Subcutaneous adipose tissue (tissue), 4 donors: ENCODE data around the gene NCOA4. TPM values are rescaled to one million over a fixed set of nuclear protein-coding genes. Genes with fewer than 3 reads are reported as not detected.

Experiments
- total RNA-seq, 4 donors: library from RNA; depleted of rRNA; stranded (reverse); fragments of >200 nt; gene quantifications; one replicate each; pipeline ENCODE4 v1.1.0, GENCODE V29; 2016
- TF ChIP-seq, protein P1 (sequence below): fragments of 450-650 bp; IDR thresholded peaks from one replicate; pipeline ENCODE4 v1.5.1; 2016; ENCODE audit warnings: low read depth, mild to moderate bottlenecking, control low read depth, antibody characterized with exemption, moderate library complexity

The NCOA4 gene
- total RNA-seq, 4 donors from 2014 or later, result 132 to 220 (median 160) TPM

DNA sequence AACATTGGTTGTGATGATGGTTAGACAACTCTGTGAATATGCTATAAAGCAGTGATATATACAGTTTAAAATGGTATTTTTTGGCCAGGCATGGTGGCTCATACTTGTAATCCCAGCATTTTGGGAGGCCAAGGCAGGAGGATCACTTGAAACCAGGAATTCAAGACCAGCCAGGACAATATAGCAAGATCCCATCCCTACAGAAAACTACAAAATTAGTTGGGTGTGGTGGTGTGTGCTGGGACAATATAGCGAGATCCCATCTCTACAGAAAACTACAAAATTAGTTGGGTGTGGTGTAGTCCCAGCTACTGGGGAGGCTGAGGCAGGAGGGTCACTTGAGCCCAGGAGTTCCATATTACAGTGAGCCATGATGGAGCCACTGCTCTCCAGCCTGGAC, 43.1 kb upstream of the NCOA4 start:
- TF ChIP-seq, protein P1, sequence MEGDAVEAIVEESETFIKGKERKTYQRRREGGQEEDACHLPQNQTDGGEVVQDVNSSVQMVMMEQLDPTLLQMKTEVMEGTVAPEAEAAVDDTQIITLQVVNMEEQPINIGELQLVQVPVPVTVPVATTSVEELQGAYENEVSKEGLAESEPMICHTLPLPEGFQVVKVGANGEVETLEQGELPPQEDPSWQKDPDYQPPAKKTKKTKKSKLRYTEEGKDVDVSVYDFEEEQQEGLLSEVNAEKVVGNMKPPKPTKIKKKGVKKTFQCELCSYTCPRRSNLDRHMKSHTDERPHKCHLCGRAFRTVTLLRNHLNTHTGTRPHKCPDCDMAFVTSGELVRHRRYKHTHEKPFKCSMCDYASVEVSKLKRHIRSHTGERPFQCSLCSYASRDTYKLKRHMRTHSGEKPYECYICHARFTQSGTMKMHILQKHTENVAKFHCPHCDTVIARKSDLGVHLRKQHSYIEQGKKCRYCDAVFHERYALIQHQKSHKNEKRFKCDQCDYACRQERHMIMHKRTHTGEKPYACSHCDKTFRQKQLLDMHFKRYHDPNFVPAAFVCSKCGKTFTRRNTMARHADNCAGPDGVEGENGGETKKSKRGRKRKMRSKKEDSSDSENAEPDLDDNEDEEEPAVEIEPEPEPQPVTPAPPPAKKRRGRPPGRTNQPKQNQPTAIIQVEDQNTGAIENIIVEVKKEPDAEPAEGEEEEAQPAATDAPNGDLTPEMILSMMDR, result no peak

DNA sequence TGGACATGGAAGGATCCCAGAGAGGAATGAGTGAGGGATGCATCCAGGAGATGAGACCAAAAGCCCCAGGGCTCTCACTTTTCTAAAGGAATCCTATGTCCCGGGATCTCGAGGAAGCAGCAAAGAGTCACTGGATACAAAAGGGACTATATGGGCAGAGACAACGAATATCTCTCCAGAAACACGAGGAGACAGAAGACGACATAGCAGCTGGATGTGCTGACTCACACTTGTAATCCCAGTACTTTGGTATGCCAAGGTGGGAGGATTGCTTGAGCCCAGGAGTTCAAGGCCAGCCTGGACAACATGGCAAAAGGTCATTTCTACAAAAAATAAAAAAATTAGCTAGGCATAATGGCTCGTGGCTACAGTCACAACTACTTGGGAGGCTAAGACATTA, 40.3 kb upstream of the NCOA4 start:
- TF ChIP-seq, protein P1, result no peak

DNA sequence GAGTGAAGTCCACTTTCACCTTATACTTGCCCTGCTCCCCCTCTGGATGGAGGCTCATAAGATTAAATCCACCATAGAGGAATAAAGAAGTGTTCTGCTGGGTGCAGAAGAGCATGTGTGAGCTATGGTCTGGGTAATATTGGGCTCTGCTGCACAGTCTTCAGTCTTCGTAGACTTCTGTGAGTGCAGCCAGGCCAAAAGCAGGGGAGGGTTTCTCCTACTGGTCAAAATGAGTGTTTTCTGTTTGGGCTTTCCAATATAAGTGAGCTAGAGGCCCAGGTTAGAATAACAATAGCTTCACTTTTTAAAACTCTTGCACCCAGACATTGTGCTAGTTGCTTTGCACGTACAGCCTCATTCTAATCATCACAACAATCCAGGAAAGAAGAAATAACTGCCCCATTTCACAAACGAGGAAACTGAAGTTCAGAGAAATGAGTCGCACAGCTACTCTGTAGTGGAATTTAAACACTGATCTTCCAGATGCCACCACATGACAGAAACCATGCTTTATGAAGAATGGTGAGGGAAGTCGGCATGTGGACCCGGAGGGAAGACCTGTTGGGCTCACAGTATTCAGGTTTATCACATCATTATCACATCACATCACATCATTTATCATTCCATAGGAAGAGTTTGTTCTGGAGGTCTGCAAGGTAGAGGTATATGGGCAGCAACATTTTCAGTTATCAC, 39.5 kb upstream of the NCOA4 start:
- TF ChIP-seq, protein P1, result no peak

DNA sequence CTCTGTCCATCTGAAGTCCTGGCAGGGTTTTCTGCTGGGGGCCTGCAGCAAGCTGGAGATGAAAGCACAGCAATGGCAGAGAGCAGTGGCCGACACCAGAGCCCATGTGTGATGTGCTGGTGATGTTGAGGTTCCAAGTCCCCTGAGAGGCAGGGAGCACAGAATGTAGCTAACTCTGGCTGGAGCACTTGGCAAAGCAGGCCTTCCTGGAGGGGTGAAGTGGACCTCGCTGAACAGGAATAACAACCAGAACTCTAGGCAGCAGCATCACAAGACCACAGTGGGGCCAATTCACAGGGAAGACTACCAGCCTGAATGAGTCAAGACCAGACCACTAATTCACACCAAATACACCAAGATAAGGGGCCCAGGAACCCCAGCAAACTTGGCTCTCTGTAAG, 38.5 kb upstream of the NCOA4 start:
- TF ChIP-seq, protein P1, result no peak

- TF ChIP-seq, protein P1, result no peak
These were observed 37.7 kb upstream of the NCOA4 start for GRCh38 chr10:46068117-46068516.

DNA sequence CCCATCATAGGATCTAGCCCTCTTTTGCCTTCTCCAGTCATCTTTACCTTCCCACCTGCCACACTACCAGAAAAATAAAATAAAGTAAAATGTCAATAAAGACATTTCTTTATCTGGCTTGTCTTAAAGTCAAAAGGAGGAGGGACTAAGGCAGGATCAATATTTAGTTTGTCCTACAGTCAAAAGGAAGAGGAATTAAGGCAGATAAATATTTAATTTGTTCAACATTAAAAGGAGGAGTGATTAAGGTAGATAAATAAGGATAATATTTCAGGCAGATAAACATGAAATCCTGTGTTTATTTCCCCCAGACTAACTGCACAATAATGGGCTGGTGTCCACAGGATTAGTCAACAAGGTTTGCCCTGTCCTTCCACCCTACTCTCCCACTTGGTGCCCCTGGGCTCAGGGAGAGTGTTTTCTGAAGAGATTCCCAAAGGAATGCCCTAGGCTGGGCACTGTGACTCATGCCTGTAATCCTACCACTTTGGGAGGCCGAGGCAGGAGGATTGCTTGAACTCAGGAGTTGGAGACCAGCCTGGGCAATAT, 33.9 kb upstream of the NCOA4 start:
- TF ChIP-seq, protein P1, result no peak

DNA sequence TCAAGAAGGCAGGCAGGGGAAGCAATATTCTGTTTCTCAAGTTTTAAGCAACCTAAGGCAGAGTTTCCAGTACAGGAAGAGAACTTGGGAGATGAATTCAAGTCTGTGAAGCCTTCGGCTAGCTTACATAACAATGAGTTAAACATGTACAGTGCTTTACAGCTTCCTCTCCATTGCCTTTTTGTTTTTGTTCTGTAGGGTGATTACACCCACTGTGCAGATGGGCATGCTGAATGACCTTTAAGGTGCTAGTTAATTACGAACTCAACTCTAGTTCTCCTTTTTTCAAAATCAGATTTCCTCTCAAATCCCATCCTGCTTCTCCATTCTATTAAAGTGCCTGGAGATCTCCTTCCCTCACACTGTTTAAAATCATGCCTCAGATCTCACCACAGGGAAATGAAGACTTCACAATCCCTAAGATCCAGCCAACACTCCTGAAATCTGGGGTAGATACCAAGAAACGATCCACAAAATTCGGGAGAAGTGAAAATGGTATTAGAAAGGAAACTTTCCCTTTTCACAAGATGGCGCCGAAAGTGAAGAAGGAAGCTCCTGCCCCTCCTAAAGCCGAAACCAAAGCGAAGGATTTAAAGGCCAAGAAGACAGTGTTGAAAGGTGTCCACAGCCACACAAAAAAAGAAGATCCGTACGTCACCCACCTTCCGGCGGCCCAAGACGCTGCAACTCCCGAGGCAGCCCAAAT, 32.5 kb upstream of the NCOA4 start:
- TF ChIP-seq, protein P1, result no peak
